HepG2 (cell line): Measurements from ENCODE around the gene TRIM25. TPM values are rescaled to one million over a fixed set of nuclear protein-coding genes. Genes with fewer than 3 reads are reported as not detected.

Source experiments
- E2F2 ChIP-seq: sonication (generic); formaldehyde crosslinking; IDR thresholded peaks from 2 replicates; pipeline ENCODE4 v1.4.0; 2020; ENCODE audit warnings: missing genetic modification reagents, borderline replicate concordance
- EEA1 ChIP-seq: sonication (generic); formaldehyde crosslinking; IDR thresholded peaks from 2 replicates; pipeline ENCODE4 v1.5.1; 2020; ENCODE audit warnings: mild to moderate bottlenecking, missing genetic modification reagents, borderline replicate concordance
- FOXO4 ChIP-seq: sonication (generic); formaldehyde crosslinking; conservative IDR thresholded peaks from 2 replicates; pipeline ENCODE4 v1.8.1; 2023; ENCODE audit warnings: missing genetic modification reagents
- NRL ChIP-seq: sonication (generic); formaldehyde crosslinking; IDR thresholded peaks from 2 replicates; pipeline ENCODE4 v1.5.0; 2020; ENCODE audit warnings: missing genetic modification reagents, mild to moderate bottlenecking, moderate library complexity, borderline replicate concordance
- SAFB2 ChIP-seq: sonication (generic); formaldehyde crosslinking; IDR thresholded peaks from 2 replicates; pipeline ENCODE4 v1.5.1; 2020; ENCODE audit warnings: missing genetic modification reagents, low read depth, mild to moderate bottlenecking, borderline replicate concordance
- SNRNP70 ChIP-seq: fragments of 200-400 bp; formaldehyde crosslinking; IDR thresholded peaks from 2 replicates; pipeline ENCODE4 v1.6.1; 2017; ENCODE audit warnings: mild to moderate bottlenecking, low read depth, low read length, moderate library complexity
- SRF ChIP-seq: IDR thresholded peaks from 2 replicates; pipeline ENCODE4 v1.6.1; 2011; ENCODE audit warnings: mild to moderate bottlenecking, low read depth, low read length, moderate library complexity
- TBX2 ChIP-seq: sonication (generic); formaldehyde crosslinking; IDR thresholded peaks from 2 replicates; pipeline ENCODE4 v1.5.0; 2020; ENCODE audit warnings: missing genetic modification reagents, mild to moderate bottlenecking, borderline replicate concordance
- TSC22D2 ChIP-seq: sonication (generic); formaldehyde crosslinking; IDR thresholded peaks from 2 replicates; pipeline ENCODE4 v1.5.1; 2020; ENCODE audit warnings: missing genetic modification reagents, mild to moderate bottlenecking, borderline replicate concordance
- ZBTB43 ChIP-seq: sonication (generic); formaldehyde crosslinking; conservative IDR thresholded peaks from 2 replicates; pipeline ENCODE4 v1.4.0; 2020; ENCODE audit warnings: missing genetic modification reagents
- ZNF337 ChIP-seq: sonication (generic); formaldehyde crosslinking; IDR thresholded peaks from 2 replicates; pipeline ENCODE4 v1.5.1; 2020; ENCODE audit warnings: missing genetic modification reagents, low read depth, mild to moderate bottlenecking, borderline replicate concordance
- ZNF75D ChIP-seq: sonication (generic); formaldehyde crosslinking; IDR thresholded peaks from 2 replicates; pipeline ENCODE4 v1.8.1; 2023; ENCODE audit warnings: missing genetic modification reagents, mild to moderate bottlenecking, borderline replicate concordance
- ZNF891 ChIP-seq: sonication (generic); formaldehyde crosslinking; IDR thresholded peaks from 2 replicates; pipeline ENCODE4 v1.5.0; 2020; ENCODE audit warnings: mild to moderate bottlenecking, missing genetic modification reagents
- polyA plus RNA-seq, 8 experiments: library from polyadenylated mRNA; depleted of rRNA in 3 of 8; stranded (reverse) in 7 of 8; unstranded in 1 of 8; fragments of >200 nt; fragmentation: Illumina TruSeq in 4 of 8; extraction: Trizol in 4 of 8; gene quantifications; 2 replicates each; pipeline versions ENCODE4 v1.2.1 to v1.2.3, GENCODE V29; 2011 to 2016; ENCODE audit warnings: low read depth in 4 of 8, missing spikeins in 1 of 8, mixed read lengths in 1 of 8; ENCODE audit not compliant: insufficient read depth in 1 of 8
- total RNA-seq, 5 experiments: library from RNA; depleted of rRNA; stranded (reverse); fragments of >200 nt; fragmentation: Illumina TruSeq; extraction: Trizol; gene quantifications; 2 replicates each; pipeline ENCODE4 v1.2.3, GENCODE V29; 2016; ENCODE audit warnings: low read depth in 1 of 5
- TF ChIP-seq, protein P1 (sequence below): IDR thresholded peaks from 2 replicates; pipeline ENCODE4 v1.6.1; 2012; ENCODE audit warnings: low read length, improper control_type of control experiment
- TF ChIP-seq, protein P2 (sequence below): sonication (generic); formaldehyde crosslinking; IDR thresholded peaks from 2 replicates; pipeline ENCODE4 v1.8.0; 2022; ENCODE audit warnings: missing genetic modification reagents, mild to moderate bottlenecking, borderline replicate concordance

Gene TRIM25
- total and polyA plus RNA-seq, 2 of the 13 experiments (the other 11 are each of a cell fraction or from before 2014, with no cell fraction given): 30.8 to 42.2 TPM

DNA sequence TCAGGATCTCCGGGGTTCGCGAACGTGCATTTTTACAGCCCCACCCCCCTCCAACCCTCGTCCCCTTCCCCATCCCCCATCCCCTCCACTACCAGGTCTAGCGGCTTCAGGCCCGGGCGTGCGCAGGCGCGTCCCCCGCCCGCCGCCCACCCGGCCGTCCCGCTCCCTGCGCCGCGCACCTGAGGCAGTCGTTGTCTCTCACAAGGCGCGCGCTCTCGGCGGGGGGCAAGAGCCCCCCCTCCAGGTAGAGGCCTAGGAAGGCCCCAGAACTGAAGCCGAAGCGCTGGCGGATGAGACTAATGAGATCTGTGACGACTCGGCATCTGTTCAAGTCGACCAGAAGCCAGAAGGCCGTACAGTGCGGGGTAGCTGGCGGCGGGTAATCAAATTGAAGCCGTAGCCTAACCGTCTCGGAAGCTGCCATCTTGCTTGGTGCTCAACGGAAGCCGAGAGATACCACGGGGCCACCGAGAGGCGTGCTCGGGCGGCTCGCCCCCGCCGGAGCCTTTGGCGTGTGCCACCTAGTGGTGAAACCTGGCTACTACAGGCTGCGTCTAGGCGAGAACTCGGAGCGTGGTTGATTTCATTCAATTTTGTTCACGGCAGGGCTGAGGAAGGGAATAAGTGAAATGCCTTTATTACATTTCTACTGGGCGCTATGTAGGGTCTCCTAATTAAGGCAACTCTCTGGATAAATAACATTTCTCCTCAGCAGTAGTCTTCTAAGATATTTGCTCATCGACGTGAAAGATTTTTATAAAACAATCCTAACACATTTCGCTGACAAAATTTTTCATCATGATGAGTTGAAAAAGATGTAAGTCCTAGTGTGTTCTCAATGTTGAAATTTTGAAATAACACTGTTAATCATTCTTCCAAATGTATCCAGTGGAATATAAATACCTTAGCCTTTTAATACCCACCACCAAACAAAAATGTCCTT, 47.0 kb upstream of the TRIM25 start, which contains the start of gene COIL (continued):
- TF ChIP-seq, protein P1, sequence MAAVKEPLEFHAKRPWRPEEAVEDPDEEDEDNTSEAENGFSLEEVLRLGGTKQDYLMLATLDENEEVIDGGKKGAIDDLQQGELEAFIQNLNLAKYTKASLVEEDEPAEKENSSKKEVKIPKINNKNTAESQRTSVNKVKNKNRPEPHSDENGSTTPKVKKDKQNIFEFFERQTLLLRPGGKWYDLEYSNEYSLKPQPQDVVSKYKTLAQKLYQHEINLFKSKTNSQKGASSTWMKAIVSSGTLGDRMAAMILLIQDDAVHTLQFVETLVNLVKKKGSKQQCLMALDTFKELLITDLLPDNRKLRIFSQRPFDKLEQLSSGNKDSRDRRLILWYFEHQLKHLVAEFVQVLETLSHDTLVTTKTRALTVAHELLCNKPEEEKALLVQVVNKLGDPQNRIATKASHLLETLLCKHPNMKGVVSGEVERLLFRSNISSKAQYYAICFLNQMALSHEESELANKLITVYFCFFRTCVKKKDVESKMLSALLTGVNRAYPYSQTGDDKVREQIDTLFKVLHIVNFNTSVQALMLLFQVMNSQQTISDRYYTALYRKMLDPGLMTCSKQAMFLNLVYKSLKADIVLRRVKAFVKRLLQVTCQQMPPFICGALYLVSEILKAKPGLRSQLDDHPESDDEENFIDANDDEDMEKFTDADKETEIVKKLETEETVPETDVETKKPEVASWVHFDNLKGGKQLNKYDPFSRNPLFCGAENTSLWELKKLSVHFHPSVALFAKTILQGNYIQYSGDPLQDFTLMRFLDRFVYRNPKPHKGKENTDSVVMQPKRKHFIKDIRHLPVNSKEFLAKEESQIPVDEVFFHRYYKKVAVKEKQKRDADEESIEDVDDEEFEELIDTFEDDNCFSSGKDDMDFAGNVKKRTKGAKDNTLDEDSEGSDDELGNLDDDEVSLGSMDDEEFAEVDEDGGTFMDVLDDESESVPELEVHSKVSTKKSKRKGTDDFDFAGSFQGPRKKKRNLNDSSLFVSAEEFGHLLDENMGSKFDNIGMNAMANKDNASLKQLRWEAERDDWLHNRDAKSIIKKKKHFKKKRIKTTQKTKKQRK: no peak
- TF ChIP-seq, protein P2, sequence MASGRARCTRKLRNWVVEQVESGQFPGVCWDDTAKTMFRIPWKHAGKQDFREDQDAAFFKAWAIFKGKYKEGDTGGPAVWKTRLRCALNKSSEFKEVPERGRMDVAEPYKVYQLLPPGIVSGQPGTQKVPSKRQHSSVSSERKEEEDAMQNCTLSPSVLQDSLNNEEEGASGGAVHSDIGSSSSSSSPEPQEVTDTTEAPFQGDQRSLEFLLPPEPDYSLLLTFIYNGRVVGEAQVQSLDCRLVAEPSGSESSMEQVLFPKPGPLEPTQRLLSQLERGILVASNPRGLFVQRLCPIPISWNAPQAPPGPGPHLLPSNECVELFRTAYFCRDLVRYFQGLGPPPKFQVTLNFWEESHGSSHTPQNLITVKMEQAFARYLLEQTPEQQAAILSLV (CRISPR knock-in tag): peak; percentile 54; the same call in 1 of the 2 replicates
- peak; percentile 71; the same call in 1 of the 2 replicates for TF ChIP-seq ZNF337 (CRISPR knock-in tag)
- peak; percentile 90 for TF ChIP-seq TBX2 (CRISPR knock-in tag)
- TF ChIP-seq E2F2: peak; percentile 50; the same call in 1 of the 2 replicates
- no peak for TF ChIP-seq EEA1 (CRISPR knock-in tag)
- 0 out of 2 replicates have a peak, but pooled peaks have one; percentile 30 for TF ChIP-seq SAFB2 (CRISPR knock-in tag)
- peak; percentile 77; the same call in 1 of the 2 replicates for TF ChIP-seq TSC22D2 (CRISPR knock-in tag)
- peak; percentile 81; the same call in 1 of the 2 replicates for TF ChIP-seq ZBTB43
- TF ChIP-seq SRF: no peak
- peak; percentile 92 for TF ChIP-seq NRL (CRISPR knock-in tag)
- no peak for TF ChIP-seq FOXO4 (CRISPR knock-in tag)
- no peak; the same call in 1 of the 2 replicates for TF ChIP-seq ZNF891
- TF ChIP-seq ZNF75D: no peak
- TF ChIP-seq SNRNP70: no peak
